Fibroblast of lung (primary cell): ENCODE measurements around the gene ORC3. TPM values are rescaled to one million over a fixed set of nuclear protein-coding genes. Genes with fewer than 3 reads are reported as not detected.

ENCODE experiments used
- DNase-seq, 2 donors: peaks; one replicate each; pipeline versions ENCODE4 v3.0.0 to v3.0.0-alpha.2; 2010; ENCODE audit warnings: low read depth in 2 of 2
- H2AFZ ChIP-seq: 2 replicates; pipeline ENCODE4 v1.5.1; 2012; ENCODE audit warnings: low read length, control low read depth, inconsistent platforms
- H3K27ac ChIP-seq: 2 replicates; pipeline ENCODE4 v1.5.1; 2011; ENCODE audit warnings: low read length, control low read depth; ENCODE audit not compliant: insufficient read depth
- H3K27me3 ChIP-seq: 2 replicates; pipeline ENCODE4 v1.5.1; 2011; ENCODE audit warnings: mild to moderate bottlenecking, low read length; ENCODE audit not compliant: control insufficient read depth, insufficient read depth
- H3K36me3 ChIP-seq: 2 replicates; pipeline ENCODE4 v1.5.1; 2011; ENCODE audit warnings: low read length; ENCODE audit not compliant: control insufficient read depth, insufficient read depth
- H3K4me1 ChIP-seq: 2 replicates; pipeline ENCODE4 v1.5.1; 2011; ENCODE audit warnings: low read length; ENCODE audit not compliant: control insufficient read depth, insufficient read depth; ENCODE audit errors: extremely low read depth
- H3K4me2 ChIP-seq: 2 replicates; pipeline ENCODE4 v1.5.1; 2011; ENCODE audit warnings: low read length, control low read depth; ENCODE audit not compliant: insufficient read depth; ENCODE audit errors: extremely low read depth
- H3K4me3 ChIP-seq, 4 experiments: fragments of 200-600 bp in 1 of 4; sonication (generic) in 1 of 4; replicated peaks in 1 of 4; 2 replicates each; pipeline ENCODE4 v1.5.1; 2011 to 2016; ENCODE audit warnings: low read length in 4 of 4, low read depth in 3 of 4, mild to moderate bottlenecking in 3 of 4, control low read depth in 2 of 4, inconsistent platforms in 1 of 4, mixed read lengths in 1 of 4; ENCODE audit not compliant: insufficient read depth in 1 of 4; ENCODE audit errors: control extremely low read depth in 1 of 4
- H3K79me2 ChIP-seq: 2 replicates; pipeline ENCODE4 v1.5.1; 2012; ENCODE audit warnings: mild to moderate bottlenecking, low read length, inconsistent platforms; ENCODE audit not compliant: control insufficient read depth, insufficient read depth
- H3K9ac ChIP-seq: 2 replicates; pipeline ENCODE4 v1.5.1; 2011; ENCODE audit warnings: mild to moderate bottlenecking, low read length, control low read depth; ENCODE audit not compliant: insufficient read depth
- H3K9me3 ChIP-seq: 2 replicates; pipeline ENCODE4 v1.5.1; 2012; ENCODE audit warnings: low read depth, low read length; ENCODE audit not compliant: control insufficient read depth, insufficient read depth
- H4K20me1 ChIP-seq: 2 replicates; pipeline ENCODE4 v1.5.1; 2011; ENCODE audit warnings: low read length; ENCODE audit not compliant: control insufficient read depth, insufficient read depth; ENCODE audit errors: extremely low read depth
- CTCF ChIP-seq, 2 donors: IDR thresholded peaks in 1 of 2; conservative IDR thresholded peaks in 1 of 2; 1 replicate in 1 of 2; 2 replicates in 1 of 2; pipeline ENCODE4 v1.5.1; 2011 to 2012; ENCODE audit warnings: low read length in 2 of 2, control low read depth in 1 of 2, inconsistent platforms in 1 of 2, low read depth in 1 of 2, mild to moderate bottlenecking in 1 of 2
- EZH2 ChIP-seq: IDR thresholded peaks from 2 replicates; pipeline ENCODE4 v1.5.1; 2012; ENCODE audit warnings: low read length, control low read depth, mild to moderate bottlenecking; ENCODE audit errors: missing control alignments
- polyA plus RNA-seq, 2 donors: library from polyadenylated mRNA; depleted of rRNA in 1 of 2; stranded (reverse) in 1 of 2; unstranded in 1 of 2; fragments of >200 nt; gene quantifications; 2 replicates each; pipeline ENCODE4 v1.2.1, GENCODE V29; 2011 to 2012; ENCODE audit warnings: missing spikeins in 1 of 2
- total RNA-seq: library from RNA; depleted of rRNA; stranded (reverse); fragments of >200 nt; gene quantifications from 2 replicates; pipeline ENCODE4 v1.2.1, GENCODE V29; 2014

The ORC3 gene
- total and polyA plus RNA-seq, 2 donors (not counting 1 experiment from before 2014, with no cell fraction given) = 23.8 to 37.9 TPM

GRCh38 chr6:87558446-87558845 is 31.5 kb upstream of the ORC3 start:
- H3K27ac ChIP-seq = no peak overlapping the region
- no peaks in the 10 kb centered on the region for H4K20me1 ChIP-seq
- no peak overlapping the region for H3K9ac ChIP-seq
- no peak for TF ChIP-seq CTCF (conservative IDR thresholded peaks at IDR 0.05 in 1 of 2, IDR thresholded peaks at IDR 0.05 in 1 of 2; ENCODE audit: low read depth in 1 of 2, low read length in 2 of 2)
- no peak for TF ChIP-seq EZH2
- H3K4me3 ChIP-seq = no peak overlapping the region
- H3K4me2 ChIP-seq = no peak overlapping the region
- no peak overlapping the region for H2AFZ ChIP-seq
- no peaks in the 10 kb centered on the region for H3K27me3 ChIP-seq
- H3K79me2 ChIP-seq = no peaks in the 10 kb centered on the region
- no peaks in the 10 kb centered on the region for H3K4me1 ChIP-seq
- DNase-seq = peak; percentile 9 to 11
- H3K9me3 ChIP-seq = no peaks in the 10 kb centered on the region
- H3K36me3 ChIP-seq = no peaks in the 10 kb centered on the region

DNA sequence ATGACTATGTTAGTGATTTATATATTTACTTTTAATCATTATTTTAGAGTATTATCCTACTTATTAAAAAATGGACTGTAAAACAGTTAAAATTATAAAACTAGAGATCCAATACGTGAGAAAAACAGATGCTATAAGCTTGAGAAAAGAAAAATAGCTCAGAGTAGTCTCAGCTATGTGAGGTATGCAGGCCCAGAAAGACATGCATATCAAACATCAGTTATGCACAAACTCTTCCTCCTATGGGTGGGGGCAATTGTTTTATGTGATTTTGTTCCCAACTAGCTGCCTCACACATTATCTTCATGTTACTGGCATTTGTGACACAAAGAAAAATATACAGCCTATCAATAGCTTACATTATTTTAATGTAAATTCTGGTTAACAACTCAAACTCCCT is 28.9 kb upstream of the ORC3 start:
- H3K4me3 ChIP-seq = no peak overlapping the region
- H3K4me2 ChIP-seq = no peak overlapping the region
- H3K9me3 ChIP-seq = no peaks in the 10 kb centered on the region
- H3K27ac ChIP-seq = no peak overlapping the region
- no peaks in the 10 kb centered on the region for H3K79me2 ChIP-seq
- no peaks in the 10 kb centered on the region for H4K20me1 ChIP-seq
- no peaks in the 10 kb centered on the region for H3K27me3 ChIP-seq
- H3K36me3 ChIP-seq = no peaks in the 10 kb centered on the region
- no peak for TF ChIP-seq CTCF (conservative IDR thresholded peaks at IDR 0.05 in 1 of 2, IDR thresholded peaks at IDR 0.05 in 1 of 2; ENCODE audit: low read depth in 1 of 2, low read length in 2 of 2)
- TF ChIP-seq EZH2 = no peak
- H3K9ac ChIP-seq = no peak overlapping the region
- H2AFZ ChIP-seq = no peak overlapping the region
- H3K4me1 ChIP-seq = no peaks in the 10 kb centered on the region
- peak in 1 of 2 donors; percentile 32 for DNase-seq

DNA sequence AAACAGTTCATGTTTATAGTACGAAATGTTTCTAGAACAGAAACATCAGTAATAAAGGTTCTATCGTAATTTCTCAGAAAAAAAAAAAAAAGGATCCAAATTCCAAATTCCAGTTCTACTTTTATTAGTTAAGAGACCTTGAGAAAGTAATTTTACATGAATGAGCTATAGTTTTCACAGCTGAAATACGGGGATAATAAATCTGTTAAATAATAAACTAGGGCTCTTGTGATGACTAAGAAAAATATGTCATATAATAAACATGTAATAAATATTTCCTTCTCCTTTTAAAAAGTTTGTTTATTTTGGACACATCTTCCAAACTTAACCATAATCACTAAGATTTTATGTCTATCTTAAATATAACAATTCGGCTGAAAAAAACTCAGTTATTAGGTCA is 17.9 kb upstream of the ORC3 start:
- H3K4me2 ChIP-seq = no peak overlapping the region
- no peaks in the 10 kb centered on the region for H4K20me1 ChIP-seq
- peaks cover 3% of the 10 kb centered on the region for H3K4me1 ChIP-seq
- H3K27ac ChIP-seq = no peak overlapping the region
- no peak for TF ChIP-seq CTCF (conservative IDR thresholded peaks at IDR 0.05 in 1 of 2, IDR thresholded peaks at IDR 0.05 in 1 of 2; ENCODE audit: low read depth in 1 of 2, low read length in 2 of 2)
- TF ChIP-seq EZH2 = no peak
- no peaks in the 10 kb centered on the region for H3K27me3 ChIP-seq
- no peaks in the 10 kb centered on the region for H3K36me3 ChIP-seq
- no peak overlapping the region for H3K9ac ChIP-seq
- H3K79me2 ChIP-seq = peaks cover 51% of the 10 kb centered on the region
- no peak overlapping the region for H3K4me3 ChIP-seq
- H2AFZ ChIP-seq = no peak overlapping the region
- peak in 1 of 2 donors; percentile 18 for DNase-seq
- no peaks in the 10 kb centered on the region for H3K9me3 ChIP-seq
